ENCODE results near the gene BBX.

GRCh38 chr3:107850681-107851080, 327.9 kb downstream of the BBX start:
- no peak for TF ChIP-seq CTCF (conservative IDR thresholded peaks at IDR 0.05; ENCODE audit: low read depth, low read length)
- TF ChIP-seq EZH2 (IDR thresholded peaks at IDR 0.05; ENCODE audit: low read length, unreplicated experiment) = no peak
- TF ChIP-seq EZH2phosphoT487 (IDR thresholded peaks at IDR 0.05; ENCODE audit: borderline replicate concordance, low read length) = no peak
